HEK293 (cell line): Measurements from ENCODE around the gene JAKMIP1.

Experiments used
- CTCF ChIA-PET: fragments of 350-600 bp; formaldehyde crosslinking; extraction: SDS; loops from one replicate; lab custom pipeline; 2021; ENCODE audit warnings: antibody characterized with exemption; lab: Yijun Ruan, JAX
- POLR2A ChIA-PET: fragments of 300-600 bp; formaldehyde crosslinking; extraction: SDS; loops from one replicate; lab custom pipeline; 2020; ENCODE audit warnings: antibody characterized with exemption, inconsistent platforms; lab: Yijun Ruan, JAX
- H3K27ac ChIP-seq: fragments of 200-500 bp; sonication (Bioruptor generic); 2 replicates; pipeline ENCODE4 v1.5.1; 2014; ENCODE audit warnings: low read depth, low read length, control low read depth, inconsistent platforms; ENCODE audit errors: extremely low read depth
- H3K36me3 ChIP-seq, 2 experiments: fragments of 200-500 bp in 1 of 2; sonication (Bioruptor generic) in 1 of 2; 1 replicate in 1 of 2; 2 replicates in 1 of 2; pipeline ENCODE4 v1.5.1; 2014 to 2017; ENCODE audit warnings: inconsistent platforms in 2 of 2, low read length in 2 of 2; ENCODE audit not compliant: control insufficient read depth in 2 of 2, insufficient read depth in 1 of 2
- H3K4me1 ChIP-seq: fragments of 200-500 bp; sonication (Bioruptor generic); 2 replicates; pipeline ENCODE4 v1.5.1; 2014; ENCODE audit warnings: mild to moderate bottlenecking, low read length, inconsistent platforms; ENCODE audit not compliant: control insufficient read depth, insufficient read depth
- H3K4me3 ChIP-seq: 2 replicates; pipeline ENCODE4 v1.5.1; 2011; ENCODE audit warnings: low read depth, mild to moderate bottlenecking, control low read depth, low read length, moderate library complexity
- H3K9me3 ChIP-seq: fragments of 200-500 bp; sonication (Bioruptor generic); 2 replicates; pipeline ENCODE4 v1.5.1; 2014; ENCODE audit warnings: low read depth, low read length, inconsistent platforms; ENCODE audit not compliant: control insufficient read depth, insufficient read depth
- GLIS2 ChIP-seq: fragments of 450-650 bp; formaldehyde crosslinking; IDR thresholded peaks from 2 replicates; pipeline ENCODE4 v1.5.1; 2016; ENCODE audit warnings: missing biosample characterization, missing genetic modification characterization
- HOXD13 ChIP-seq: sonication (generic); formaldehyde crosslinking; IDR thresholded peaks from 2 replicates; pipeline ENCODE4 v1.8.0; 2022; ENCODE audit warnings: missing genetic modification reagents, borderline replicate concordance
- IKZF3 ChIP-seq: fragments of 450-650 bp; IDR thresholded peaks from 2 replicates; pipeline ENCODE4 v1.5.0; 2018; ENCODE audit warnings: missing biosample characterization, mild to moderate bottlenecking, missing genetic modification characterization, moderate library complexity
- KLF17 ChIP-seq: fragments of 450-650 bp; formaldehyde crosslinking; IDR thresholded peaks from 2 replicates; pipeline ENCODE4 v1.5.1; 2016; ENCODE audit warnings: missing biosample characterization, missing genetic modification characterization
- OVOL3 ChIP-seq: fragments of 450-650 bp; formaldehyde crosslinking; IDR thresholded peaks from 2 replicates; pipeline ENCODE4 v1.5.1; 2016; ENCODE audit warnings: missing biosample characterization, missing genetic modification characterization
- RBAK ChIP-seq: fragments of 450-650 bp; formaldehyde crosslinking; IDR thresholded peaks from 2 replicates; pipeline ENCODE4 v1.5.1; 2016; ENCODE audit warnings: missing biosample characterization, missing genetic modification characterization
- ZNF132 ChIP-seq: fragments of 450-650 bp; formaldehyde crosslinking; IDR thresholded peaks from 2 replicates; pipeline ENCODE4 v1.5.1; 2017; ENCODE audit warnings: missing biosample characterization, missing genetic modification characterization, borderline replicate concordance
- ZNF133 ChIP-seq: fragments of 450-650 bp; formaldehyde crosslinking; IDR thresholded peaks from 2 replicates; pipeline ENCODE4 v1.5.1; 2016; ENCODE audit warnings: missing biosample characterization, missing genetic modification characterization
- ZNF280C ChIP-seq: fragments of 450-650 bp; formaldehyde crosslinking; IDR thresholded peaks from 2 replicates; pipeline ENCODE4 v1.5.1; 2016; ENCODE audit warnings: missing biosample characterization, missing genetic modification characterization
- ZNF311 ChIP-seq: fragments of 450-650 bp; formaldehyde crosslinking; IDR thresholded peaks from 2 replicates; pipeline ENCODE4 v1.5.1; 2017; ENCODE audit warnings: missing biosample characterization, missing genetic modification characterization, borderline replicate concordance
- ZNF391 ChIP-seq: fragments of 450-650 bp; formaldehyde crosslinking; IDR thresholded peaks from 2 replicates; pipeline ENCODE4 v1.5.1; 2016; ENCODE audit warnings: low read depth, missing biosample characterization, missing genetic modification characterization, borderline replicate concordance
- ZNF426 ChIP-seq: fragments of 450-650 bp; formaldehyde crosslinking; IDR thresholded peaks from 2 replicates; pipeline ENCODE4 v1.5.1; 2017; ENCODE audit warnings: missing biosample characterization, missing genetic modification characterization, mild to moderate bottlenecking, inconsistent platforms, moderate library complexity
- ZNF48 ChIP-seq: fragments of 450-650 bp; formaldehyde crosslinking; IDR thresholded peaks from 2 replicates; pipeline ENCODE4 v1.5.1; 2016; ENCODE audit warnings: missing biosample characterization, missing genetic modification characterization
- ZNF544 ChIP-seq: fragments of 450-650 bp; formaldehyde crosslinking; IDR thresholded peaks from 2 replicates; pipeline ENCODE4 v1.5.0; 2017; ENCODE audit warnings: missing biosample characterization, missing genetic modification characterization
- ZNF664 ChIP-seq: fragments of 450-650 bp; formaldehyde crosslinking; IDR thresholded peaks from 2 replicates; pipeline ENCODE4 v1.5.1; 2016; ENCODE audit warnings: missing biosample characterization, missing genetic modification characterization
- ZNF701 ChIP-seq: fragments of 450-650 bp; formaldehyde crosslinking; IDR thresholded peaks from 2 replicates; pipeline ENCODE4 v1.5.1; 2016; ENCODE audit warnings: missing biosample characterization, missing genetic modification characterization
- ZNF792 ChIP-seq: fragments of 450-650 bp; formaldehyde crosslinking; IDR thresholded peaks from 2 replicates; pipeline ENCODE4 v1.5.1; 2016; ENCODE audit warnings: missing biosample characterization, missing genetic modification characterization

The JAKMIP1 gene

GRCh38 chr4:6235901-6236640 lies 35.7 kb upstream of the JAKMIP1 start (continued):
- TF ChIP-seq ZNF280C (tag by site-specific recombination) (no peak), ZNF48 (tag by site-specific recombination) (no peak), ZNF311 (tag by site-specific recombination) (no peak), ZNF133 (tag by site-specific recombination) (no peak), ZNF132 (tag by site-specific recombination) (no peak), OVOL3 (no peak), HOXD13 (CRISPR knock-in tag) (no peak)
- TF ChIP-seq, all 188 proteins: peak for 0

GRCh38 chr4:6235012-6235411 lies 34.7 kb upstream of the JAKMIP1 start:
- ChIA-PET CTCF (interaction anchor here (0.6 kb wide), 1 partner anchor 96 kb away, joined by 3 read pairs; no protein-coding TSS in a partner anchor), POLR2A (no interaction called here)

GRCh38 chr4:6233929-6234328 lies 33.6 kb upstream of the JAKMIP1 start:
- Histone ChIP-seq H3K4me3 (no peak overlapping the region), H3K9me3 (no peaks in the 10 kb centered on the region), H3K4me1 (no peaks in the 10 kb centered on the region), H3K36me3 (no peaks in the 10 kb centered on the region), H3K27ac (no peak overlapping the region)
- CTCF ChIA-PET: no interaction called here
- POLR2A ChIA-PET: no interaction called here
- TF ChIP-seq RBAK (tag by site-specific recombination): no peak
- no peak for TF ChIP-seq ZNF544 (tag by site-specific recombination)
- TF ChIP-seq ZNF792 (tag by site-specific recombination): no peak
- no peak for TF ChIP-seq KLF17 (tag by site-specific recombination)

More at GRCh38 chr4:6235012-6235411, 34.7 kb upstream of the JAKMIP1 start:
- TF ChIP-seq GLIS2 (tag by site-specific recombination): no peak
- TF ChIP-seq ZNF391 (tag by site-specific recombination): no peak
- TF ChIP-seq ZNF426 (tag by site-specific recombination): no peak
- TF ChIP-seq IKZF3 (tag by site-specific recombination): no peak
- no peak for TF ChIP-seq ZNF664 (tag by site-specific recombination)
- TF ChIP-seq ZNF701 (tag by site-specific recombination): no peak
- TF ChIP-seq ZNF132 (tag by site-specific recombination): no peak
- TF ChIP-seq, all 188 proteins: peak for 0
- H3K36me3 ChIP-seq: no peaks in the 10 kb centered on the region
- no peak overlapping the region for H3K4me3 ChIP-seq
- no peaks in the 10 kb centered on the region for H3K4me1 ChIP-seq
- H3K9me3 ChIP-seq: no peaks in the 10 kb centered on the region
- H3K27ac ChIP-seq: no peak overlapping the region
